ENCODE data around the gene RGS13.

DNA sequence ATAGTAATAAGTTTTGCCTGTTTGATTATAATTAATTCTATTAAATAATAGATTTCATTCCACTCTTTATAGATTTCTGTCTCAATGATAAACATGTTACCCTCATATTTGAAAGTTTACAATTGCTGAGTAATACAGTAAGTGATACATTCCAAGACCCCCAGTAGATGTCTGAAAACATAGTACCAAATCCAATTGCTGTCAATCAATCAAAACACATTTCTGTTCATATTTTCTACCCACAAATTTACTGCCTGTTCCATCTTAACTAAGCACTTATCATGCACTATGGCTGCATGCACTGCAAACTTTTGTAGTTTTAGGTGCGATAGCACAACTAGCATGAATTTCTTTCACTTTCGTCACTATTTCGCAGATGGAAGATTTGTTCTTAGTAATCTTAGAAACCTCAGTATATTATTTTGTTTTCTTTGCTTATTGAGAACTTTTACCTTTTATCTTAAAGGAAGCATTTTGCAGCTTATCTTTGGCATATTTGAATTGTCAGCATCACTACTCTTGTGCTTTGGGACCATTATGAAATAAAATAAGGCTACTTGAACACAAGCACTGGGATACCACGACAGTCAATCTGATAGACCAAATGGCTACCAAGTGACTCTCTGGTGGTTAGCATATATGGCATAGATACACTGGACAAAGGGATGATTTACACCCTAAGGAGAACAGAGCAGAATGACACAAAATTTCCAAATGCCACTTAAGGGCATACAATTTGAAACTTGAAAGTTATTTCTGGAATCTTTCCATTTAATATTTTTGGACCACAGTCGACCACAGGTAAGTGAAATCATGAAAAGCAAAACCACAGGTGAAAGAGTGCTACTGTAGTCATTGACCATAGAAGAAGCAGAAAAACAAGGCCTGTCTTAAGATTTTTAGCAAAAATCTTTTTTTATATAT lies 67.6 kb downstream of the RGS13 start:
- TF ChIP-seq, protein P1, sequence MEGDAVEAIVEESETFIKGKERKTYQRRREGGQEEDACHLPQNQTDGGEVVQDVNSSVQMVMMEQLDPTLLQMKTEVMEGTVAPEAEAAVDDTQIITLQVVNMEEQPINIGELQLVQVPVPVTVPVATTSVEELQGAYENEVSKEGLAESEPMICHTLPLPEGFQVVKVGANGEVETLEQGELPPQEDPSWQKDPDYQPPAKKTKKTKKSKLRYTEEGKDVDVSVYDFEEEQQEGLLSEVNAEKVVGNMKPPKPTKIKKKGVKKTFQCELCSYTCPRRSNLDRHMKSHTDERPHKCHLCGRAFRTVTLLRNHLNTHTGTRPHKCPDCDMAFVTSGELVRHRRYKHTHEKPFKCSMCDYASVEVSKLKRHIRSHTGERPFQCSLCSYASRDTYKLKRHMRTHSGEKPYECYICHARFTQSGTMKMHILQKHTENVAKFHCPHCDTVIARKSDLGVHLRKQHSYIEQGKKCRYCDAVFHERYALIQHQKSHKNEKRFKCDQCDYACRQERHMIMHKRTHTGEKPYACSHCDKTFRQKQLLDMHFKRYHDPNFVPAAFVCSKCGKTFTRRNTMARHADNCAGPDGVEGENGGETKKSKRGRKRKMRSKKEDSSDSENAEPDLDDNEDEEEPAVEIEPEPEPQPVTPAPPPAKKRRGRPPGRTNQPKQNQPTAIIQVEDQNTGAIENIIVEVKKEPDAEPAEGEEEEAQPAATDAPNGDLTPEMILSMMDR (conservative IDR thresholded peaks at IDR 0.05; ENCODE audit: low read depth in 2 of 2) = no peak
- no peak for TF ChIP-seq POLR2AphosphoS5 (IDR thresholded peaks at IDR 0.05; ENCODE audit: low read depth)
